Smooth muscle cell of the umbilical artery (primary cell): ENCODE results near the gene ARL4D. TPM values are rescaled to one million over a fixed set of nuclear protein-coding genes. Genes with fewer than 3 reads are reported as not detected.

Experiments used
- total RNA-seq: library from RNA; depleted of rRNA; stranded (reverse); fragments of >200 nt; gene quantifications from 2 replicates; pipeline ENCODE4 v1.2.3, GENCODE V29; 2014

ARL4D gene
- total RNA-seq: 10.4 and 11.2 TPM in 2 replicates

GRCh38 chr17:43398724-43399595 lies at the start of gene ARL4D:
Gene ARL4D, plus strand, starts transcription at chr17:43398993. Its CDS starts 740 bp downstream, at chr17:43399733.

Other genes starting within 250 kb of the ARL4D start
- 88.8 and 113 TPM in 2 replicates for gene NBR1, start 227.8 kb upstream of the ARL4D start, total RNA-seq
- 4.8 and 7.9 TPM in 2 replicates for gene TMEM106A, start 187.1 kb upstream of the ARL4D start, total RNA-seq
- not detected in 2 replicates for gene CCDC200, start 170.4 kb upstream of the ARL4D start, total RNA-seq
- gene RNU2-1, start 165.0 kb upstream of the ARL4D start, total RNA-seq: not detected in 2 replicates
- 33.0 and 38.9 TPM in 2 replicates for gene DHX8, start 85.0 kb downstream of the ARL4D start, total RNA-seq
- 0.59 and 4.9 TPM in 2 replicates for gene ETV4, start 147.3 kb downstream of the ARL4D start, total RNA-seq